Dermis blood vessel endothelial cell (primary cell): ENCODE measurements around the gene RAPGEF5. TPM values are rescaled to one million over a fixed set of nuclear protein-coding genes. Genes with fewer than 3 reads are reported as not detected.
A peak's percentile ranks its signal among the peaks of the same experiment; 100 is the strongest.

Experiments used
- DNase-seq: peaks from one replicate; pipeline ENCODE4 v3.0.0; 2010
- total RNA-seq: library from RNA; depleted of rRNA; stranded (reverse); fragments of >200 nt; gene quantifications from 2 replicates; pipeline ENCODE4 v1.2.3, GENCODE V29; 2014

RAPGEF5 gene
- total RNA-seq, 1 donor from 2014 or later: 269 TPM

GRCh38 chr7:22184549-22185199, 172.3 kb downstream of the RAPGEF5 start:
- no peak for DNase-seq

GRCh38 chr7:22183522-22184280, 173.3 kb downstream of the RAPGEF5 start:
- DNase-seq: no peak

- DNase-seq: no peak
These were observed 174.8 kb downstream of the RAPGEF5 start for GRCh38 chr7:22182149-22182548.

- DNase-seq: no peak
These were observed 175.3 kb downstream of the RAPGEF5 start for GRCh38 chr7:22181663-22182062.

GRCh38 chr7:22179442-22179879, 177.5 kb downstream of the RAPGEF5 start:
- DNase-seq: no peak

- no peak for DNase-seq
These were observed 178.2 kb downstream of the RAPGEF5 start for GRCh38 chr7:22178735-22179134.

GRCh38 chr7:22176791-22177412, 180.1 kb downstream of the RAPGEF5 start:
- DNase-seq: no peak

GRCh38 chr7:22174574-22174953, 182.4 kb downstream of the RAPGEF5 start:
- DNase-seq: no peak

GRCh38 chr7:22173685-22174573, 183.0 kb downstream of the RAPGEF5 start:
- DNase-seq: peak; percentile 36

GRCh38 chr7:22168129-22168634, 188.8 kb downstream of the RAPGEF5 start:
- no peak for DNase-seq

GRCh38 chr7:22167482-22167881, 189.5 kb downstream of the RAPGEF5 start:
- DNase-seq: no peak

- DNase-seq: no peak
These were observed 190.0 kb downstream of the RAPGEF5 start for GRCh38 chr7:22166928-22167327.

- no peak for DNase-seq
These were observed 197.6 kb downstream of the RAPGEF5 start for GRCh38 chr7:22159341-22159740.

GRCh38 chr7:22157552-22157951, 199.4 kb downstream of the RAPGEF5 start:
- no peak for DNase-seq

GRCh38 chr7:22156205-22156604, 200.7 kb downstream of the RAPGEF5 start:
- peak; percentile 82 for DNase-seq

GRCh38 chr7:22154143-22154529, 202.8 kb downstream of the RAPGEF5 start:
- DNase-seq: peak; percentile 87

- no peak for DNase-seq
These were observed 203.4 kb downstream of the RAPGEF5 start for GRCh38 chr7:22153432-22154142.

GRCh38 chr7:22152690-22153089, 204.3 kb downstream of the RAPGEF5 start:
- DNase-seq: no peak

GRCh38 chr7:22151901-22152300, 205.1 kb downstream of the RAPGEF5 start:
- no peak for DNase-seq

GRCh38 chr7:22150221-22150620, 206.7 kb downstream of the RAPGEF5 start:
- DNase-seq: peak; percentile 71

- no peak for DNase-seq
These were observed 209.1 kb downstream of the RAPGEF5 start for GRCh38 chr7:22147868-22148267.

- DNase-seq: no peak
These were observed 209.9 kb downstream of the RAPGEF5 start for GRCh38 chr7:22146961-22147512.
